HG03469 (cell line): ENCODE data around the gene MYO1H.

ENCODE experiments used
- ATAC-seq: cut with Tn5 transposase; IDR thresholded peaks from one replicate; pipeline ENCODE4 v1.9.1; 2021; ENCODE audit warnings: mild to moderate bottlenecking, moderate library complexity, moderate number of reproducible peaks; ENCODE audit not compliant: unreplicated experiment

MYO1H gene

DNA sequence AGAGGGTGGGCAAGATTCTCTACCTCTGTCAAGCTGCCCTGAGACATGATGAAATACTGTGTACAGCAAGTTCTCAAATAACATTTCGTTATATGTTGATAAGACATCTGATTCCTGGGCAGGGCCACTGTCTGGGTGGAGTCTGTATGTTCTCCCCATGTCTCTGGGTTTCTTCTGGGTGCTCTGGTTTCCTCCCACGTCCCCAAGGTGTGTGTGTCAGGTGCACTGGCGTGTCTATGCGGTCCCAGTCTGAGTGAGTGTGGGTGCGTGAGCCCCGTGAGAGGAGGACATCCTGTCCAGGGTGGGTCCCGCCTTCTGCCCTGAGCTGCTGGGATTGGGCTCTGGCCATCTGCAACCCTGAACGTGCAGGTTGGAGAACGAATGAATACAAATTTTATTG lies 99.8 kb downstream of the MYO1H start:
- no peak for ATAC-seq

DNA sequence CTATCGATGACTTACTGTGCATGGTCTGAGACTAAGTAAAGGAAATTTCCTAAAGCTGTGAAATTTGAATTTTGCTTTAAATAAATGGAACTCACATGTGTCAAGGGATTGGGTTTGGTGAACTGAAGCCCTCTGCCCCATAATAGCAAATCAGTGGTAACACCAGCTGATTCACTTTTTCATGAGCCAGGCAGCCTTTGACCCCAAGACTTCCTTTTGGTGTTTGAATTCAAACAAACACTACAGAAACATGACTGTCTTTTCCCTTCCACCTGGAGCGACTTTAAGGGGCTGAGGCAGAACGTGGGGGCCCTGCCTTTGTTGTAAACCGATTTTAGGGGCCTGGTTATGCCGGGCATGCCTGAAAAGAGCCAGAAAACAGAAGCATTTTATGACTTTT lies 100.6 kb downstream of the MYO1H start:
- ATAC-seq: no peak

DNA sequence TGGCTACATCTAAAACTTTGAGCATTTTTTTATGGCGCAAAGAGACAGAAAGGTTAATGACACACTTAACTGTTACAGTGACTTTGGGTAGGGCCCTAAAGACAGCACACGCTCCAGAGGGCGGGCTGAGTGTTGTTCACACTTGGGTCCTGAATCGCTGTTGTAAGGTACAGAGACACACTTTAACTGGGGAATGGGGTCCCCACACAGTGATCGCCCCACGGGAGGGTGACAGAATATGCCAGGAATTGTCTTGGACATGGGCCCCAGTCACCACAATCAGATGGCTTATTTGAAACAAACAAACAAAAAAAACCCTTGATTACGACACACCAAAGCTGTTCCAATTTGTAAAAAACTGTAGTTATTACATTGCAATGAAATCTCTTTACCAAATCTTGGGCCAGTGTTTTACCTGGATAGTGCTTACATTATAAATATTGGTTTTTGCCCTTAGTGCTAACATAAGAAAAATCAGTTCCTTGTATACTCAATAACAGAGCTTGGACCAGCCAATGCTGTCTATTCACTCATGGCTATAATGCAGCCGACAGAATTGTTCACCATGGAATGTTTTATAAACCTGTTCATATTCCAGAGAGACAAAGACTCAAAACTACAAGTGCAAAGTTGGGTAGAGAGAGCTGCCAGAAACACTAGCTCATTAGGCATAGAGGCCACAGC lies 101.1 kb downstream of the MYO1H start:
- no peak for ATAC-seq

DNA sequence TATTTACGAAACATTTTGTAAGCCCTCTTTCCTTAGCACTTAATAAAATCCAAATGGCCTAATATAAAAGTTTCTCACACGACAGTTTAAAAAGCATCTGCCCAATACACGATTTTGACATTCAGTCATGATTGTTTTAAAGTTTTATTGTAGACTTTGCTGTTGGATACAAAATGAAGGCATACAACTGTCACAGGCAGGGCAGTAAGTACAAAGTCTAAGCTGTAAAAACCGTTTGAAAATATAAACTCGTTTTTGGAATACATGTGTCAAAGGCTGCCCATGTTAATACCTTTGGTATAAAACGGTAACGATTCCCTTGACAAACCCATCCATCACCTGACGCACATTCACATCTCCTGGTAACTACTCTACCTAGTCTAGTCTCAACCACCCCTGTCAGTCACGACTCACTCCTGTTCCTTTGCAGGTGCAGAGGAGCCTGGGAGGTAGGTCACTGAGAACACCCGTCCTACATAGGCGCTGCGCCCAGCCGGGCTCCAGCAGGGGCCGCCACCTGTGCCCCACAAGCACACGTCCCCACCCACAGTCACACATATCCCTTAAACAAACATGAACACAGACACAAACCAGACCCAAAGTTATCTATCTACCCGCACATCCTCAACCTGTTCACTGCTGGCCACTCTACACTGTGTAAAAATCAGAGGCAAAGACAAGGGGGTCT lies 102.3 kb downstream of the MYO1H start:
- ATAC-seq: no peak

DNA sequence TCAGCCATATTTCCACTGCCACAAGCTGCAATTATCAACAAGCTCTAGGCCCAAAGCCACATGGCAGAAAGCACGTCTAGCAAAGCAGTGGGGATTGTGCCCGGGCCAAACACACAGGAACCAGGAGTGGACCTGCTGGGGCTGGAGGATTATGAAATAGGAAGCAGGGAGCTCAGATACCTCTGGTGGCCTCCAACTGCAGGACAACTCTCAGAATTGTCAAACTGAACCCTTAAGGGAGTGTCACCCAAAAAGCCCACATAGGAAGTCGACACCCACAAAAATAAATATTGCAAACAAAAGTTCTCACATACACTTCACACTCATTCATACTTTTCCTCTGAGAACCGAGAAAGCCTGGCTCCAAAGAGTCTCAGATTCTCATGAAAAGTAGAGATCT lies 103.3 kb downstream of the MYO1H start:
- no peak for ATAC-seq

DNA sequence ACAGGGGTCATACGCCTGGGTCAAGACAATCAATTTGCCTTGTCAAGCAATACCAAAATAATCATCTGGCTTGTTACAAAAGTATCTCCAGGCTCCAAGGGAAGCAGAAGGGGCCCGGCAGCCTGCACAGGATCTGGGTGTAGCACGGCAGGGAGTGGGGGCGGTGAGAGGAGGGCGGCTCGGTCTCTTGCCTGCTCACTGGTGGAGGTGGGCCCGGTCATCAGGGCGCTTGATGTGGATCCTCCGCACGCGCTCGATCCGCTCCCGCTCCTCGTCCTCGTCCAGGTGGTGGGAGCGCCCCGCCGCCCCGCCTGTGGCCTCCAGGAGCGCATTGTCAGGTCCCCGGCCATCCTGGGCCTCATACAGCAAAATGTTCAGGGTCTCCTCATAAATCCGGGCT lies 103.7 kb downstream of the MYO1H start:
- no peak for ATAC-seq

DNA sequence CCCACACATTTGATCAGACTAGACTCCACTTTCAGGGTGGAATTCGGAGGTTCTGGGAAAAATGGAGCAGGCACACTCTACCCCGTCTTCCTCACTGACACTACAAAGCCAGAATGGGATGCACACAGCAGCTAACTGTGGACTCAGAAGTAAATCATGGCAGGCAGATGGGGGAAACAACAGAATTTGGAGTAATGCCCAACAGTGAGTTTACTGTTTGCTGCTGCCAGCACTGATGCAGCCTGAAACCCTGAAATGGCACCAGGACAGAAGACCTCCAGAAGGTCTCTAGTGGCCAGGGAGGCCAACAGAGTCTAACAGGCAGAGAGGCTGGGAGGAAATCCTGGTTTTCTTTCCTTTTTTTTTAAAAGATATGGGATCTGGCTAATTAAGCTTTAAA lies 104.8 kb downstream of the MYO1H start:
- ATAC-seq: no peak

DNA sequence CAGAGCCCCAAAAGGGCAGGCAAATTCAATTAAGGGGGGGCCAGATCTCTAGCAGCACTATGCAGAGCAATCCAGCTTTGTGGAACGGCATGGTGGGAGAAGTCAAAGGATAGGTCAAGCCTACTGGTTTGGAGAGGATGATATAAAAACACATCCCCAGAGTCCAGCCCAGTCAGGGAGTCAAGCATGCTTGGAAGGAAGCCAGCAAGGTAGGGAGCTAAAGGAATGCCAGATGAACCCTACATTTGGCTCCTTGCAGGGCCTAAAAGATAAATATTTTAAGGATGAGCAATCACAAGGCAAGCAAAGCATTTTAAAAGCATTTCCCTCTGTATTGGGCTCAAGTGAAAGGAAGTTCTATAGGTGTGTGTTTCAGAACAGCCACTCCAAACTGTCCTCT lies 108.0 kb downstream of the MYO1H start:
- ATAC-seq: no peak

DNA sequence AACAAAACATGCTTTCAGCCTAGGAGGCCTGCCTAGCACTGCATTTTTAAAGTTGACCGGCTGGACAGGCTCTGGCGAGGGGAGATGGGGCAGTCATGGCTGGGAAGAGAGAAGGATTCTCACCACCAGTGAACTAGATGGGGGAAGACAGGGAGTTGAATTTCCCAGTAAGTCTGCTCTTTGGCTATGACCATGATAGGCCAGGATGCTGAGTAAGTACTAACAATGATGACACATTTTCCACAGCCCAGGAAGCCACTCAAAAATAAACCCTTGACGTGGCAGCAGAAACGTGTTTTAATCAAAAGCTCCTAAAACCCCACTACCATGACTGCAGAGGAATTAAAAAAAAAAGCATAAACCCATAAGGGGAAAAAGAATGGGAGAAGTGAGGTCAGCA lies 110.4 kb downstream of the MYO1H start:
- ATAC-seq: no peak

DNA sequence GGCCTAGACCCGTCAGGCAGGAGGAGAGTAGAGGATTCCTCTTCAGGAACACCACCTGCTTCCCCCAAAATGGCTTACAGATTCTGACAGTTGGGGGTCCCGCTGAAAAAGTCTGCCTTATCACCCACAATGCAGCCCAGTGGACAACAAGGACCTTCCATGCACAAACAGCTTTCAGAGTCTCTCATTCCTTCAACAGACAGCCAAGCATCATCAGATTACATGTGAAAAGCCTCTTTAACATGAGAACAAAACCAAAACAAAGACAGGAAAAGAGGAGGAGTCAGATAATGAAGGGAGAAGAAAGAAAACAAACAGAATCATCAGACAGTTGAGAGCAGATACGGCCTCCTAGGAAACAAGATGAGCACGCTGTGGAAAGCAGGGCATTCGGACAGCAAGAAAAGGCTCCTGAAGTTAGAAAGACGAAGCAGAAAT lies 111.1 kb downstream of the MYO1H start:
- no peak for ATAC-seq

DNA sequence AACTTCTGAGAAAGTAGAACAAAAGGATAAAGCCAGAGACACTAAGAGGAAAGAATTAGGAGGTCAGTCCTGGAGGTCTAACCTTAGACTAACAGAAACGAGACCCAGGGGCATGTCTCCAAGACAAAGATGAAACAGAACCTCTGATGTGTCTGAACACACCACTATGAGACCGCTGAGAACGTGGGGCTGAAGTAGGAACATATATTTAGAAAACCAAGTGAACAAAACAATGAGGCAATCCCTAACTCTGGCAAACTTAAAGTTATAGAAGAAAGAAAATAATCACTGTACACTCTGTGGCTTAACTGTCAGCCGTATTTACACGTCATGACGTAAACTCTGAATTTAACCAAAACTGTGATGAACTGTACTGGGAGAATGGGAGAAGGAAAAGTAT lies 111.5 kb downstream of the MYO1H start:
- ATAC-seq: no peak

DNA sequence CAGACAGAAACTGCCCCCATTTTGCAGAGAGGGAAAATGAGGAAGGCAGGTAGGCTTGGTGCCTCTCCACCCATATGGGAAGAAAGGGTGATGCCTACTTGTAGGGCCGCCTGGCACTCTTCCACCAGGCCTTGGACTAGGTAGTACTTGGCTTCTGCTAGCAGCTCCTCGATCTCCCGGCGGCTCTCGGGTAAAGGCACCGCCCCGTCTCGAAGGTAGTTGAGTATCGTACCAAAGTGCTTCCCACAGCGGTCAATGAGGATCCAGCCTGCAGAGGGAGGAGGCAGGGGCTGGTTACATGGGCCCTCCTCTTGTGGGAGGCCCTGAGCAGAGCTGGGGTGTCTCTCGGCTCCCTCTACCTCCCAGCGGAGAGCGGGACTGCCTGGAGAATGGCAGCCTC lies 112.8 kb downstream of the MYO1H start:
- ATAC-seq: no peak

DNA sequence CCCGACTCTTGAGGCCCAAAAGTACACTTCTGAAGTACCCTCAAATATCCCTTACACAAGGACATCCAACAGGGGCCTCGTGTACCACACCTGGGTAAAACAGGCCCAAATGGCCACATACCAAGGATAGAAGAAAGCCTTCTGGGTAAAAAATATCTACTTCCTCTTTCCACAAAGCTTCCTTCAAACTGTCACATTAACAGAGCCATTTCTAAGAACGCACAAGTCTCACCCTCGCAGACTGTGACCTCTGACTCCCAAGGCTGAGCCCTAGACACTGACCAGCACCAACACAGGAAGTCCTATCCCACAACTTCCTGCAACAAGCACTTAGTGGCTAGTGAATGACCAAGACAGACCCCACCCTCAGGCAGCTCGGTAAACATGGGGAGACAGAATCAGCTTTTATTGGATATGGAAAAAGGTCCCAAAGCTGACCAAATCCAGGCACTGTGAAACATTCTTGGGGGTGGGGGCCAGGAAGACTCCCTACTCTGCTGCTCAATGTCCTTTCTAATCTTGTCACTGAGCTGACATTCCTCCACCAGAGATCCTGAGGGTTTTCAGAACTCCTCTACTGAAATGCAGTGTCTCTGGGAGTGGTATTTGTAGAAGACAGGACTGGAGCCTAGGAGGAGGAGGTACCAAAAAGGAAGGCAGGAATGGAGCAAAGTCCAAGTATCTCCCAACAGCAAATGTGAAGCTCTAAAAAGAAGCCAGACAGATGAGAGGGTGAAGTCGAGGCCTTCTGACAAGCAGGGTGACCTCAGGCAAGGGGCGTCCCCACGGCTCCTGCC lies 113.5 kb downstream of the MYO1H start:
- ATAC-seq: no peak

DNA sequence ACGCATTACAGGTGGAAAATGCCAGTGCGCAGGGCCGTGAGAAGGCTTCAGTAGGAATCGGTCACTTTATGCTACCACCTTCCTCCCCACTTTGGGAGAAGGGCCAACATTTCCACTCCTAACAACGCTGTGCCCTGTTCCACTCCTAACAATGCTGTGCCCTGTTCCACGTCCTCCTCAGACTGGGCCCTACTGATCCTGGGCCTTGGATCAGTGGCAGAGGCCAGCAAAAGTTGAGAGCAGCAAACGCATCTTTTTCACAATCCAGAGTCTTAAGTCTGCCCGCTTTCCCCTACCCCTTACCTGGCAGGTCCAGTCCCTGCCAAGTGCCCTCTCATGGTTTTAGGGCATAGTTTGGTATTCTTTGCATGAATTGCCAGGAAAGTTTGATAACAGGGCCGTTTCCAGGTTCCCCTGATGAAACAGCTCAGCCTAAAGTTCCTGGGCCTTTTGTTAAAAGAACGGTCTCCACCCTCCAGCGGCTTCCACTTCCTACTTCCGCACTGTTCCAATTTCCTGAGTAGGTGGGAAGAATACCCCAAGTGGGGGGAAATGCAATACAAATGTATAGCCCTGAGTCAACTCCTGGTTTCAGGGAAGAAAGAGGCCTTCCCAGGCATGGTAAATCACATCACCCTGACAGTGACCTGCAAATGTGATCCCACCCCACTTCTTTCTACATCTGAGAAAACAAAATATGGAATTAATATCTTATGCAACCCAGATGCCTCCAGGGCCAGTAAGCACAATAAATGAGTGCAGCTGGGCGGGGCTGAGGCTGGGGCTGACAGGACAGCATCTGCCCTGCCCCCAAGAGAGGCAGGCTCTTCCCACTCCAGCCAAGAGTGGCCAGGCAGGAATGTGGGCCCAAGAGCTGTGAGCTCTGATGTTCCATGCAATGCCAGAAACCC lies 114.4 kb downstream of the MYO1H start:
- no peak for ATAC-seq

DNA sequence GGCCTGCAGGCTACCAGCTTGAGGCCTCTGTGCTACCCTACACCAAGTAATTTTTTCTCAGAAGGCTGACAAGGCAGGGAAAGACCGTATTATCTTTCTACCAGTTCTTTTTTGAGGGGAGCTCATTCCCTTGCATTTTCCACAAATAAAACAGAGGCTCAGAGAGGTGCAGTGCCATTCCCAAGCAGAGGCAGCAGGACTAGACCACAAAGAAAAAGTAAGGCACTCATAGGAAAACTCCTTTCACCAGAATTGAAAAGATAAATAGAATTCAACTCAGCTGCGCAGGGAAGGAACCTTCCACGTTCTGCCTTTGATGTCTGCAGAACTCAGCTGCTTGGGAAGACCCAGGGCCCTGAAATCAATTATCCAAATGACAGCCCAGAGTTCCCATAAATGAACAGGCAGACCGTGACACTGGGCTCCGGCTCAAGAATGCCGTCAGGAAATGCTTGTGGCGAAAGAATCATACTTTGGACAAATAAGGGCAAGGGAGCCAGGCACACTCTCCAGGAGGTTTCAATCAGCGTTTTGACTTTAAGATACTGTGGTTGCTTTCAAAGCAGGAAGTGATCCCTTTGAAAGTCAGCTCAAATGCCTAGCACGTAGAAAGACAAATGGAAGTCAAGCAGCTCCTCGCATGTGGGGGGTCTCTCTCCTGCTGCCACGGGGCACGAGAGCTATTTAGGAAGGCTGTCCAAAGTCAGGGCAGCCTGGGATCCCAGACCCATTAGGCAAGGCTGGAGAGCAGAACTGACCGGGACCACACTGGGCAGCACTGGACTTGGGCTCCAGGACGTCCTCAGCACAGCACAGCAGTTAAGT lies 115.4 kb downstream of the MYO1H start:
- no peak for ATAC-seq

DNA sequence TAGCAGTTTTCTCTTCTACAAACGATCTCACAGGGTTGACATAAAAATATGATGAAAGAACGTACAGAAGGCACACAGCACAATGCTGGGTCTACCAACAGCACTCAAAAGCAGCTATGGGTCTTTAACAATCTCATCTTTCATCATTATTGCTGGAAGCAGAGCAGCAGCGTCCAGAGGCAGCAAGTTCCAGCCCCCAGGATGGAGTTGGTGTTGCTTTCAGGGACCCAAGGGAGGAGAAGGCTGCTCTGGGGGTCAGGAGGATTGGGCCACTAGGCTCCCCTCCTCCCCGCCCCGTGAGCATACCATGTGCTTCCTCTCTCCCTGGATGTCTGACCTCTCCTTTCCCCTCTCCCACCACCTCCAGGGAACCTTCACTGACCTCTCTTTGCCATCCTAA lies 116.1 kb downstream of the MYO1H start:
- ATAC-seq: no peak

DNA sequence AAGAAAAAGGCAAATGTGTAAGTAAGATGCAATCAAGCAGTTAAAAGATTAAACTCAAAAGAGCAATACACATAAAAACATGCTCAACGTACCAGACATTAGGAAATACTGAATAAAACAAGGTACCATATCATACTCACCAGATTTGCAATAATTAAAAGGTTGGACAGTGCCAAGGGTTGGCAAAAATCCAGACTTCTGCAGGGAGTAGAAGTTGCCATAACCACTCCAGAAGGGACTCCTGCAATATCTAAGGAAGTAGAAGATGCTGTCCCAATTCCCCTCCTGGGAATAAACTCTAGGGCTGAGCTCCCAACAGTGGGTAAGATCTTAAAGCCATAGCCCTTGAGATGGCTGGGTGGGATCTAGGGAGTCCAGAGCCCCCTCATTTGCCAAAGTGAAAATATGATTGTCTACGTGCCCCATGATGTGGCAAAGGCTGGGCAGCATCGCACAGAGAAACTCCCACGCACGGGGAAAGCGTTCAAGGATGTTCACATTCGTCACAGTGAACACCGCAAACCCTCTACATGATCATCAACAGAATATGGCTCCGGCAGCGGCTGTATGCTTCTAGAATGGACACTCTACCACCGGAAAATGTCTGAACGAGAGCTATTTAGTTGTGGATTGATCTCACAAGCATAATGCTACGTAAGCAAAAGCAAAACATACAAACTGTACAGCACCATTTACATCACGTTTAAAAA lies 117.1 kb downstream of the MYO1H start:
- ATAC-seq: no peak

DNA sequence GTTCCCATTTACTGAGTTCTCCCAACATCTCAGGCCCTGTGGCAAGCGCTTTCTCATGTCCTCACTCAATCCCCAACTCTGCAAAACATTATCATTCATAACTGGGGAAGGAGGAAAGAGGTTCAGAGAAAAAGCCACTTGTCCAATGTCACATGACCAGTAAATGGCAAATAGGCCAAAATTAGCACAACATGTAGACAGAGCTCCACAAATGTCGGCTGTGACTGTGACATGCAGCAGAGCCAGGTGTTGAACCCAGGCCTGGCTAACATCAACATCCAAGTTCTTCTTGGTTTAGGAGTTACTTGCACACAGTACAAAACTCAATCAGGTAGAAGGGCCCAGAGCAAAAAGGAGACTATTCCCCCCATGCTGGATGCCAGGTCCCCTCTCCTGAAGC lies 118.6 kb downstream of the MYO1H start:
- ATAC-seq: no peak

DNA sequence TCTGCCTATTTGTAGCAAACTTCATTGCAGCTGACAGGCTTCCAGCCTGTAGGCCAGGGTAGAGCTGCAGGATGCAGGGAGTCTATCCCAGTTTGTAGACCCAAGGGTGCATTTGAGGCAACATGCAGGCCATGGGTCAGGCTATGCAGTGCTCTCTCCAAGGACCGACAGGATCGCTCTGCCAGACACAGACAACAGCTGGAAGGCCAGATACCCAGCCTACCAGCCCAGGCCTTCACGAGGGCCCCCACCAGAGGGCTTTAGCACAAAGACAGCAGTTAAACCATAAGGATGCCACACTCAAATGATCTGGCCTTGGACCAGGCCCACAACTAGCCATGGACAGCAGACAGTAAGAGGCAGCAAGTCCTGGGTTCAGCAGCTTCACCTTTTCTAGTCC lies 119.1 kb downstream of the MYO1H start:
- no peak for ATAC-seq
